Activated CD8-positive, alpha-beta memory T cell treated with anti-CD3 and anti-CD28 coated beads for 48 hours (primary cell): ENCODE results near the gene BRME1.

Experiments used
- DNase-seq, 3 experiments: peaks; one replicate each; pipeline ENCODE4 v3.0.0-alpha.2; 2020; ENCODE audit warnings: low read depth in 2 of 3, low spot score in 2 of 3

BRME1 gene

DNA sequence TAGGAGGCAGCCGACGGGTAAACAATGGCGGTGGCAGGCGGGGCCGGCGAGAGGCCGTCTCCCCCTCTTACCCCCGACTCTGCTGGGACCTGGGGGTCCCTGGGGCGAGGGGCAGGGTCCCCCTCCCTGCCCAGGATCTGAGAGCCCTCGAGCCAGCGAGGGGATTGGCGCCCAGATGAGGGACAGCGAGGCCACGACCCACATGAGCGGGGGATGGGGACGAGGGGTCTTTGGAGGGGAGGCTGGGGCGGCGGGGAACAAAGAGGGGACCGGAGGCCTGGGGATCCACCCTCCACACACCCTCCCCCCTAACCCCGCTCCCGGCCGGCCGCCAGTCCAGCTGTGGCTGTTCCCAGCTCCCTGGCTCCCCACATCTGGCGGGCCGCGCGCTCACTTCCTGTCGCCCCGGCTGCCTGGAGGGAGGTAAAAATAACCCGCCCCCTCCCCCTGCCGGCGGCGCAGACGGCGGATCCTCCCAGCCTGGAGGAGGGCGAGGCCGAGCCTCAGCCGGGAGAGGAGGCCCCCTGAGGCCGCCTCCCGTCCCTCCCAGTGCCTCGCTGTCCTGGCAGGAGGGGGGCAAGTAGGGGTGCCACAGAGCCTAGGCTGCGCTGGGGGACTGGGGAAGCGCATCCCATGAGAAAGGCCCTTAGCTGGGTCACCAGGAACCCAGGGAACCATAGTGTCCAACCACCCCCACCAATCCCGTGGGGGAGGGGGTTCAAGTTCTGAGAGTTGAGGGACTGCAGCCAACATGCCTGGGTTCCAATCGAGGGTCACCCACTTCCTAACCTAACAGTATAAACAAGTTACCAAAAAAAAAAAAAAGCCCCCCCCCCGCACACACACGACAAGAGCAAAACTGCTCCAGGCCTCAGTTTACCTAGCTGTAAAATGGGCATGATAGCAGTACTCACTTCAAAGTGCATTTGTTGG is 58.2 kb downstream of the BRME1 start:
- DNase-seq, result peak; percentile 66 to 76 (median 69)

GRCh38 chr19:13846557-13847406 is 59.1 kb downstream of the BRME1 start:
- peak; percentile 91 to 98 (median 93) for DNase-seq

GRCh38 chr19:13844130-13844631 is 61.7 kb downstream of the BRME1 start:
- DNase-seq, result no peak

DNA sequence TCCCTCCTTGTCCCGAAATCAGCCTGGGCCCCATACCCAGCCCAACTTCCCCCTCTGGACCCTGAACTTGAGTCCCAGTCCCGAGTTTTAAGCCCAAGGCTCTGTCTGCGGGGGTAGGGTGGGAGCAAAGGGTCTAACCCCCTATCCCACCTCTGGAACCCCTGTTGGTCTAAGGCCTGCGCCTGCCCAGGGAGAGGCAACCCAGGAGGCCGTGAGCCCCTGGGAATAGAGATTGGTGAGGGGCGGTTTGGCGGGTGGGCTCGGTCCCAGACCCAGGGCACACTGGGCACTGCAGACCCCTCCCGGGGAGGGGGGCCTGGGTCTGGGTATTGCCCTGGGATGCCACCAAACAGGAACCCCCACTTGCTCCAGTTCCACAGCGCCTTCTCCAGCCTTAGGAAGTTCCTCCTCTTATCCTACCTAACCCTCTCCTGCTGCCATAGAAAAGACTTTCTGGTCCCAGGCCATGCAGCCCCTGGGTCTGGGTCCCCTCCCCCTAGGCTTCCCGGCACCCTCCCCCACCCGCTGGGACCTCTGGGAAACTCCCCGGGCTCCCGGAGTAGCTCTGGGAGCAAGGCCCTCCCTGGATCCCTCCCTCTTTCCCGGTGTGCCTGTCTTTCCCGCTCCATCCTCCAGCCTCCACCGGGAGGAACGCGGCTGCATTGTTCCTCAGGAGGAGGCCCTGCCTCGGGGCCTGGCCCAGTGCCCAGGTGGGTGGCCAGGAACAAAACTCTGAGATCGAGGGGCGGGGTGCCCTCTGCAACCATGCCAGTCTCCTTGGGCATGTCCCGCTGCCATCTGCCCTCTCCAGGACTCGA is 62.6 kb downstream of the BRME1 start:
- DNase-seq, result no peak

DNA sequence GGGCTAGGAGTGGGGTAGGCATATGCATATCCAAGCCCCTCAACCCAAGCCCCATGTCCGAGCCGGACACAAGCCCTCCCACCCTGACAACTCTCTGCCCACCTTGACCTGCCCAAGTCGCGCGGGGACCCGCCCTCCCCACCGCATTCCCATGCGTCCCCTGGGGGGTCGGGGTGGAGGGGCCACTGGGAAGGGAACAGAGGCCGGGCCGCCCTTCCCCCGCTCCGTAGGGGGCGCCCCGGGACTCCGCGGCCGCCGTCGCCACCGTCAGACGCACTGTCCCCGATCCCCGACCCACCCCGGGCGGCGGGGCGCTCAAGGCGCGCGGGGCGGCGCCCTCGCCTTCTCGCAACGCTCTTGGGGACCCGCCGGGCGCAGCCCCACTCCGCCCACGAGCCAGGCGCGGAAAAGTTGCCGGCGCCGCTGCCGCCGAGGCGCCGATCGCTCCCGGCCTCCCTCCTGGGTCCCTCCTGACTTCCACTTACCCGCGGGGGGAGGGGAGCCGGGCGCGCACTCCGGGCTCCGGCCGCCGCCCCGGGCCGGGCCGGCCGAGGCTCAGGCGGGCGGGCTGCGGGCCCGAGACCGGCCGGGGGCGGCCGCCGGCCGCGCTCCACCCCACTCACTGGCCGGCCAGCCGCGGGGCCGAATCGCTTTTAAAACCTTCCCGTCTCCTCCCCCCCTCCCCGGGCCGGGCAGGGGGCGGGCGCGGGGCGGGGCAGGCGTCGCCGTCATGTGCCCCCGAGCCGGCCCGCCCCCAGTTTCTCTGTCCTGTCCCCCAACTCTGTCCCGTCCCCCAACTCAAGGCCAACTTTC is 63.4 kb downstream of the BRME1 start:
- peak in 1 of 3 experiments; percentile 68 for DNase-seq

GRCh38 chr19:13841962-13842290 is 64.0 kb downstream of the BRME1 start:
- DNase-seq, result no peak

- DNase-seq, result no peak
Observed at GRCh38 chr19:13841086-13841961, 64.6 kb downstream of the BRME1 start.

- DNase-seq, result no peak
Observed at GRCh38 chr19:13840305-13841085, 65.4 kb downstream of the BRME1 start.

DNA sequence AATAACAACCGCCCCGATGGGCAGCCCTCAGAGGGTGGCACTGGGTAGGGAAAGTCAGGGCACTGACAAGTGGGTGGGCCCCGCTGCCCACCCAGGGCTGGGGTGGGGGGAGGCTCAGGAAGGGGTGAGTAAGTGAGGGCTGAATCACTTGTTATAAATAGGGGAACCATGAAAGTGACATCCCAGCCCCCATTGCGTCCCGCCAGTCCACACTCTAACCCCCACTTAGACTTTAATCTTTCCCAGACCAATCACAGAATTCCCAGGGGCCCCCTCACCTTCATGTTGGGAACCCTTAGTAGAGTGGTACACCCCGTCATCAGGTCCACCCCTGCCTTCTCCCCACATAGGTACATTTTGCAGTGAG is 66.0 kb downstream of the BRME1 start:
- DNase-seq, result no peak

GRCh38 chr19:13839130-13839937 is 66.6 kb downstream of the BRME1 start:
- DNase-seq, result peak; percentile 74 to 85 (median 82)

DNA sequence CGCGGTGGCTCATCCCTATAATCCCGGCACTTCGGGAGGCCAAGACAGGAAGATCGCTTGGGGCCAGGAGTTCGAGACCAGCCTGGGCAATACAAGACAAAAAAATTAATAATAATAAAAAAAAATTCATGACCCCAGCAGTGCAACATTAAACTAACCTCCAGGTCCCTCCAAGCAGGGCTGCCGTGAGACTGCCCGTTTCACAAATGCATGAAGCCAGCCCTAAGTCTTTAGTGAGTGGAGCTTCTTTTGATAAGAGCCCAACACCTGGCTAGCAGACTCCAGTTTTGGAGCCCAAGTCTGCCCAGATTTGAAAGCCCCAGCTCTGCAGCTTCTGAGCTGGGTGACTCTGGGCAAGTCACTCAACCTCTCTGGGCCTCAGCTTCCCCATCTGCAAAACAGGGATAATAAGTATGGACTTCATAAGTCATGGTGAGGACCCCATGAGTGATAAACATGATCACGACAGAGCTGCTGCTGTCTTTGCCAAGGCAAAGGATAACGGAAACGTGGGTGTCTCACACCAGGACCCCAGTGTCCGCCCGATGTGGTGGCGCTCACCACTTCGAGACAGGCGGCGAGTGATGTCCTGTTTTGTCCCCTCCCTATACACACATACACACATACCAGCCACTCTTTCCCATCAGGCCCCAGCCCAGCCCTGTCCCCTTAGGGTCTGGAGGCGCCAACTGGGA is 67.3 kb downstream of the BRME1 start:
- DNase-seq, result no peak

GRCh38 chr19:13835791-13836723 is 69.9 kb downstream of the BRME1 start:
- no peak for DNase-seq

DNA sequence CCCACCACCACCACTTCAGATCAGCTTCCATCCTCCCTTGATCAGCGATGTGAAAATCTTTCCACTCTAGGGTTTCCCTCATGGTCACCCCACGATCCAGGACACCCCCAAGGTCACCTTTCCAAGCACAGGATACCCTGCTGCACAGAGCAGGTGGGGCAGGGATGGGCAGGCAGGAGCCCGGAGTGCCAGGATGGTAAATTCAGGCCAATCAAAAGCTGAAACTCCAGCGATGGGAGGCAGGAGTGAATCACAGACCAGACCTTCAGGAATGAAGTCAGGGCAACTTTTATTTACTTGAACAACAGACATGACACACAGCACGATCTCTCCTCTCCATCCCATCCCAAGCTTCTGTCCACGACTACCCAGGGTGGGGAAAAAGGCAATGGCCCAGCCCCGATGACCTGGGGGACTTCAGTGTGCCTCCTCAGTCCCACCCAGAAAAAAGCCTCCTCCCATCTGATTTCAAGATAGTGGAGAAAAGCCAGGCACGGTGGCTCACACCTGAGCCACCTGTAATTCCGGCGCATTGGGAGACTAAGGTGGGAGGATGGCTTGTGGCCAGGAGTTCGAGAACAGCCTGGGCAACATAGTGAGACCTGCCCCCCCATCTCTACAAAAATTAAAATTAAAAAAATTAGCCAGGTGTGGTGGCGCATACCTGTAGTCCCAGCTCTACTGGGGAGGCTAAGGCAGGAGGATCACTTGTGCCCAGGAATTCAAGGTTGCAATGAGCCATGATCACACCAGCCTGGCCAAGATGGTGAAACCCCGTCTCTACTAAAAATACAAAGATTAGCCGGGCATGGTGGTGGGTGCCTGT is 71.5 kb downstream of the BRME1 start:
- no peak for DNase-seq

DNA sequence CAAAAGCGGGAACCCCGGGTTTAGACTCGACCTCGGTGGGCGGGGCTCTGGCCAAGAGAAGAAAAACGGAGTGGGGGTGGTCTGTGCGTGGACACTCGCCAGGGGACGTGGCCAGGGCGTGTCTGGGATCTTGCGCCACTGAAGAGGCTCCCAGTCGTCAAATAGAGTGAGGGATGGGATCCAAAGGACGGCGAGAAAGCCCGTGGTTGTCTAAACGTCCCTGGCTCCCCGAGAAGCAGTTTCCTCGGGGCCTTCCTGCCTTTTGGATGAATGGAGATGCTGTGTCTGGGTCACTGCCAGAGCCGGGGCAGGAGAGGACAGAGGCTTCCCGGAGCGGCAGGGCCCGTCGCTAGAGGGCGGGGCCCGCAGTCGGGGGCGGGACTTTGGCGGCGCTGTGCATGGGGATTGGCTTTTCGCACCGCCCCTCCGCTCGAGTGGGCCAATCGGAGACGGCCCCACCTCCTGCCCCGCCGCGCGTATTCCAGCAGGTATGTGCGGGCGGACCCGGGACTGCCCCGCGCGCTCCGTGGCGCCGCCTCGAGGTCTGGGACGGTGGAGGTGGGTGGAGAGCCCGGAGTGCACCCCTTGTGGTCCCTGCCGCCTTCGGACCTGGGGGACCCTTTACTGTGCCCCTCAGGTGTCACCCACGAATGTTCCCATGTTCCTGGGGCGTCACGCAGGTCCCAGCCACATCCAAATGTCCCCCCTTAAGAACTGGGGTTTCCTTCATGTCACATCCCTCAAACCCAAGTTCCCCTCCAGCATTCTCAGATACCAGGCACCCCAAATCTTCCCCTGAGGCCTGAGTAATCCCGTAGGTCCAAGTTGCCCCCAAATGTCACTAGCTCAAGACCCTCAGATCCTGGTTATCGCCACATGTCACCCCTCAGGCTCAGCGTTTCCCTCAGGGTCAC is 72.3 kb downstream of the BRME1 start:
- DNase-seq, result peak; percentile 82 to 89 (median 83)
